Activated CD4-positive, alpha-beta memory T cell treated with anti-CD3 and anti-CD28 coated beads, Interleukin-2, amount 10 ng/mL, durations not matched to agents 7 days and 5 days (primary cell): ENCODE results near the gene NDNF. TPM values are rescaled to one million over a fixed set of nuclear protein-coding genes. Genes with fewer than 3 reads are reported as not detected.
A peak's percentile ranks its signal among the peaks of the same experiment; 100 is the strongest.

ENCODE experiments used
- CTCF ChIA-PET: fragments of 350-600 bp; sonication (Branson Sonifier 250); formaldehyde crosslinking; loops from one replicate; lab custom pipeline; 2021; ENCODE audit warnings: antibody characterized with exemption, inconsistent platforms; lab: Charles Lee
- POLR2A ChIA-PET: fragments of 350-600 bp; sonication (Branson Sonifier 250); formaldehyde crosslinking; loops from one replicate; lab custom pipeline; 2021; ENCODE audit warnings: antibody characterized with exemption; lab: Charles Lee
- DNase-seq: peaks from one replicate; pipeline ENCODE4 v3.0.0-alpha.2; 2020
- H3K27ac Mint-ChIP-seq: one replicate; pipeline ENCODE4 v1.8.0; 2021; ENCODE audit warnings: mild to moderate bottlenecking, mixed read lengths
- H3K27me3 Mint-ChIP-seq: one replicate; pipeline ENCODE4 v1.8.0; 2021; ENCODE audit warnings: mixed read lengths
- H3K36me3 Mint-ChIP-seq: one replicate; pipeline ENCODE4 v1.8.0; 2021; ENCODE audit warnings: low read depth, mixed read lengths
- H3K4me1 Mint-ChIP-seq: one replicate; pipeline ENCODE4 v1.8.0; 2021; ENCODE audit warnings: mixed read lengths
- H3K4me3 Mint-ChIP-seq: one replicate; pipeline ENCODE4 v1.8.0; 2021; ENCODE audit warnings: mild to moderate bottlenecking, mixed read lengths
- H3K9me3 Mint-ChIP-seq: one replicate; pipeline ENCODE4 v1.8.0; 2021; ENCODE audit warnings: mixed read lengths
- total RNA-seq, 2 experiments: library from RNA; stranded (reverse); gene quantifications; one replicate each; pipeline ENCODE4 v1.2.3, GENCODE V29; 2021

Gene NDNF
- total RNA-seq, 2 experiments from 2014 or later: 0.28 TPM; not detected in 1

DNA sequence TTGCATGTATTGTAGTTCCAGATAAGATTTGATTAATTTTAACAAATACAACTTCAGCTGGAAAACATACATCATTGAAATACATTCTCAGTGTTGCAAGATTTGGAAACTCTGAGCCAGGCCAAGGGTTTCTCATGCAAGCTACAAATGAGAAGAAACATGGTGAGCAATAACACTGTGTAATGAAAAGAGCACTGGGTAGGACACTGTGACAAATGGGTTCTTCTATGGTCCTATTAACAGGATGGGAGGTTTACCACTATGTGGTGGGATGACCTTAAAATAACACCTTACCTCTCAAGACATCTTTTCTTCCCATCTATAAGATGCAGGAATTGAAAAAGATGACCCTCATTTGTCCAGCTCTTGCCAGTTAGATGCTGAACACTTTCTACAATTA is 19.6 kb upstream of the NDNF start:
- DNase-seq: no peak
- no peaks in the 10 kb centered on the region for H3K9me3 Mint-ChIP-seq
- H3K27ac Mint-ChIP-seq: no peak overlapping the region
- no peaks in the 10 kb centered on the region for H3K36me3 Mint-ChIP-seq
- H3K4me1 Mint-ChIP-seq: no peaks in the 10 kb centered on the region
- peaks cover 4% of the 10 kb centered on the region for H3K27me3 Mint-ChIP-seq
- CTCF ChIA-PET: interaction anchor here (0.9 kb wide), 1 partner anchor 18 kb away, joined by 3 read pairs; no protein-coding TSS in a partner anchor
- POLR2A ChIA-PET: no interaction called here
- no peak overlapping the region for H3K4me3 Mint-ChIP-seq

DNA sequence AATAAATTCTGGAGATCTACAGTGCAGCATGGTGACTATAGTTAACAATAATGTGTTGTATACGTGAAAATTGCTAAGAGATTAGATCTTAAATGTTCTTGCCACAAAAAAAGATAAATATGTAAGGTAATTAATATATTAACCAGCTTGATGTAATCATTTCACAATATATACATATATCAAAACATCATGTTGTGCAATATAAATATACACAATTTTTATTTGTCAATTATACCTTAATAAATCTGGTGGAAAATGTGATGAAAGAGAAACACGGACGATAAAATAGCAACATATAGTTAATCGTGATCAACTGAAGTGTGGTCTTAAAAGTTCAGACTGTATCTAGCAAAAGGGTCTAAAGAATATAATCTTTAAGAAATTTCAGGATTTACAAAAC is 16.5 kb upstream of the NDNF start:
- Mint-ChIP-seq H3K9me3 (no peaks in the 10 kb centered on the region), H3K27me3 (peaks cover 14% of the 10 kb centered on the region), H3K36me3 (no peaks in the 10 kb centered on the region), H3K27ac (no peak overlapping the region), H3K4me1 (no peaks in the 10 kb centered on the region), H3K4me3 (no peak overlapping the region)
- ChIA-PET POLR2A (no interaction called here), CTCF (no interaction called here)
- DNase-seq: no peak

DNA sequence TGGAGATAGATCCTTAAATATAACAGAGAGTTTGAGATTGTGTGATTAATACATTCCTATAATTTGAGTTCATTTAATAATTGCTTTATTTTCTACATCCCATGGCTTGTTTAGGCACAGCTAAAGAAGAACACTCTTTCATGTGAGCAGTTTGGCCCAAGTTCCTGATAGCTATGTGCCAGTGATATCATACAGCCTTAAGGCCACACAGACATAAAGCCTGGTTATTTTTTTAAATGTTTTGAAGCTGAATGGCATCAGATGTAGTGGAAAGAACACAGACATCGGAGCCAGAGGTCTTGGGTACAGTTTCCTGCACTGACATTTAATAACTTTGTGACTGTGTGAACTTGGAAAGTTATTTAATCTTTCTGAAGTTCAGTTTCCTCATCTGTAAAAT is 7.0 kb upstream of the NDNF start:
- H3K27ac Mint-ChIP-seq: no peak overlapping the region

DNA sequence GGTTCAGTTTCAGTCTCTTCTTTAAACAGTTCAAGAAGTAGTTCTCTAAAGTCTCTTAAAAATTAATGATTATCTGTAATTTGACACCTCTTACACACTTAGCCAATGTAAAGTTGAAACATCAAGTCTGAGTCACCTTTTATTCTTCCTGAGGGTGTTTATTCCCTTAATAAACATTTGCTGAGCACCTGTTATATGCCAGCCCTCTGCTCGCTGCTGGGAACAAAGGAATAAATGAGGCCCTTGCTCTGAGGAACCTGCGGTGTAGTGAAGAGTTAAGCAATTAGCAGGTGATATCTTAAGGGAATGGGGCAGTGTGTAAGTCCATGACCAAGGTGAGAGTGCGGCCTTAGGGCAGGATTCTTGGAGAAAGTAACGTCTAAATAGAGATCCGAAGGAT is 5.2 kb upstream of the NDNF start:
- ChIA-PET POLR2A (no interaction called here), CTCF (no interaction called here)
- H3K4me3 Mint-ChIP-seq: no peak overlapping the region
- no peaks in the 10 kb centered on the region for H3K9me3 Mint-ChIP-seq
- peaks cover 10% of the 10 kb centered on the region for H3K4me1 Mint-ChIP-seq
- DNase-seq: no peak
- H3K27me3 Mint-ChIP-seq: peaks cover 55% of the 10 kb centered on the region
- H3K27ac Mint-ChIP-seq: no peak overlapping the region
- H3K36me3 Mint-ChIP-seq: no peaks in the 10 kb centered on the region

More for the DNA sequence above, 7.0 kb upstream of the NDNF start:
- no peaks in the 10 kb centered on the region for H3K36me3 Mint-ChIP-seq
- H3K9me3 Mint-ChIP-seq: no peaks in the 10 kb centered on the region
- H3K4me3 Mint-ChIP-seq: no peak overlapping the region
- DNase-seq: no peak
- H3K27me3 Mint-ChIP-seq: peaks cover 44% of the 10 kb centered on the region
- H3K4me1 Mint-ChIP-seq: peaks cover 4% of the 10 kb centered on the region
- POLR2A ChIA-PET: no interaction called here
- CTCF ChIA-PET: interaction anchor here (1.1 kb wide), 1 partner anchor 228 kb away, joined by 3 read pairs; no protein-coding TSS in a partner anchor

DNA sequence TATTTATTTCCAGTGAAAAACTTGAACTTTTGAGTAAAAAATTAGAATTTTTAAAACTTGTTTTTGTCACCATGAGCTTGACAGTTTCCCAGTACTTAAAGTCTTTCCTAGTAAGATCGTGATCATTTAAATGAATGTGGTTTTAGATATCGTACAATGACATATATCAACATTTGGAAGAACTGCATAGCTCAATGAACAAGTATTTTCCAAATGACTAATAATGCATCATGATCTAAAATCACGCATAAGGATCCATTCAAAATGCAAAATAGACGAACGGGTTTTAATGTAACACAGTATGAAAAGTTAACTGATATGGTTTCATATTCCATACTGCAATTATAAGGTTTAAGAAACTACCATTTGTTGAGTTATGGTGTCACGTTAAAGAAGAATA is 4.1 kb upstream of the NDNF start:
- Mint-ChIP-seq H3K9me3 (no peaks in the 10 kb centered on the region), H3K27ac (no peak overlapping the region), H3K4me3 (no peak overlapping the region), H3K4me1 (peaks cover 17% of the 10 kb centered on the region), H3K36me3 (no peaks in the 10 kb centered on the region), H3K27me3 (peaks cover 53% of the 10 kb centered on the region)
- ChIA-PET CTCF (interaction anchor here (1.0 kb wide), 1 partner anchor 21 kb away, joined by 3 read pairs; no protein-coding TSS in a partner anchor), POLR2A (no interaction called here)
- DNase-seq: no peak

DNA sequence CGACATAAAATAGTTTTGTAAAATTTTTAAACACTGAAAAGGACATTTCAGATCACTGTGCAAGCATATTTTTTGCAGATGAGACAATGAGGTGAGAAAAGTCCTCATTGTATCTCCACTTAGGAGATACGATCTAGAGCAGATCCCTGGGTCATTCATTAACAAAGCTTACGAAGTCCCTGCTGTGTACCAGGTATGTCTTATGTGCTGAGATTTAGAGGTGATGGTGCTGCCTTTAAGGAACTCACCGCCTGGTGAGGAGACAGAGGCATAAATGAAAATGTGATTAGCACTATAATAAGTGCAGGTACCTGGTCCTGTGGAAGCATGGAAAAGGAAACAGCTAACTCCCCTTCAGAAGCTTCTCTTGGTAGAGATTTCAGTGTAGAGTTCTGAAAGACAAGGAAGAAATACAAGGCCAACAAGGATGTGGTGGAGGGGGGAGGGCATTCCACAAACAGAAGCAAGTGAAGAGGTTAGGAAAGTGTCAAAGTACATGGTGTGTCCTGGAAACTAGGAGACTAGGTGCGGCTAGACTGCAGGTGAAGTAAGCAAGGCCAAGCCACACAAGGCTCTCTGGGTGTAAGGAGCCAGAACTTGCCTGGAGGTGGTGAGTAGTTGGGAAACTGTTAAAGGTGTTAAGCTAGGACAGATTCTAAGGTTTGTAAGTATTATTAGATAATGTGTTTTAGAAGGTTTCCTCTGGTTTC is 1.5 kb upstream of the NDNF start:
- H3K36me3 Mint-ChIP-seq: no peaks in the 10 kb centered on the region
- no peaks in the 10 kb centered on the region for H3K9me3 Mint-ChIP-seq
- no peak overlapping the region for H3K27ac Mint-ChIP-seq
- ChIA-PET POLR2A (no interaction called here), CTCF (no interaction called here)
- H3K27me3 Mint-ChIP-seq: peaks cover 65% of the 10 kb centered on the region
- H3K4me1 Mint-ChIP-seq: peaks cover 30% of the 10 kb centered on the region
- no peak overlapping the region for H3K4me3 Mint-ChIP-seq
- no peak for DNase-seq

DNA sequence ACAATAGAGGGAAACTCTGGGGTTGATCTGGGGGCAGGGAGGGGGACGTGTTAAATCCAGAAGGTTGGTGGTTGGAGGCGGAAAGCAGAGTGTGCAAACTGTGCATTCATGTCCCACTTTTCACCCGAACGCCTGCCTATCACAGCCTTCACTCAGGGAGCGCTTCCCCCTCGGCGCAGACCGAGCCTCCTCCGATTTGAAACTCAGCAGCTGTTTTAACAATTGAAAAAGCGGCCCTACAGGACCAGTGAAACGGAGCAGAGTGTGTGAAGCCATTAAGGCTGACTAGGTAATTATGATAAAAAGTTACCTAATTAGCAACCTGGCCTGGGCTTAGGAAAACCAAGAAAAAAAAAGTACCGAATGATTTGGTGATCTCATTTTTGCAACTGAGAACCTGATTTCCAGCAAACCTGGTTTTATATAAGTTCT is 685 bp upstream of the NDNF start:
- no peak for DNase-seq
- H3K27me3 Mint-ChIP-seq: peaks cover 69% of the 10 kb centered on the region
- no peaks in the 10 kb centered on the region for H3K9me3 Mint-ChIP-seq
- no peaks in the 10 kb centered on the region for H3K36me3 Mint-ChIP-seq
- ChIA-PET POLR2A (no interaction called here), CTCF (no interaction called here)
- H3K4me3 Mint-ChIP-seq: peak overlapping the region; percentile 69
- no peak overlapping the region for H3K27ac Mint-ChIP-seq
- H3K4me1 Mint-ChIP-seq: peaks cover 26% of the 10 kb centered on the region

DNA sequence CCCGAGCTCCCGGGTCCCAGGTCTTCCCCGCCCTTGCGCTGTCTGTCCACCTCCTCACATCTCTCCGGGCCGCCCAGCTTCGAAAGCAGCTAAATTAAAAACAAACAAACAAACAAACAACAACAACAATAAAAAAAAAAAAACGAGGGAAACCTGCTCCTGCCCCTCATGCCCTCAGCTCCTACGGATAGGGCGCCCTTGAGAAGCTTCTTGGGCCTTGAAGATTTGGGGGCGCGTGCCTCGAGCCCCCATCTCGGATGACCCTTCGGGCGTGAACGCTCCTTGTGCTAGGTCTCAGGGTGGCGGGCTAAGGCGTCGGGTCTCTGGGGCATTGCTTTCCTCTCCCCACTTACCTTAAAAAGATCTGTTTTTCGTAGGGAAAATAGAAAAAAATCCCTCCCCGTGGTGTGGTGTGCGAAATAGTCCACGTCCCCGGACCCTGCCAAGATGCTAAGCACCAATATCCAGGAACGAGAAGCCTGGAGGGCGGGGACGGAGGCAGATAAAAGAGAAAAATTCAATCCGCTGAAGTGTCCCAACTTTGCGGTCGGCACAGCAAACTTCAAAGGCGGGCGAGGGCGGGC is 603 bp downstream of the NDNF start:
- ChIA-PET CTCF (interaction anchor here (0.6 to 0.7 kb wide), 2 partner anchors 64 to 212 kb away, joined by 3 to 4 read pairs; no protein-coding TSS in a partner anchor), POLR2A (no interaction called here)
- H3K9me3 Mint-ChIP-seq: no peaks in the 10 kb centered on the region
- H3K36me3 Mint-ChIP-seq: no peaks in the 10 kb centered on the region
- H3K27ac Mint-ChIP-seq: no peak overlapping the region
- no peak for DNase-seq
- H3K27me3 Mint-ChIP-seq: peaks cover 67% of the 10 kb centered on the region
- H3K4me1 Mint-ChIP-seq: peaks cover 26% of the 10 kb centered on the region
- peak overlapping the region; percentile 72 for H3K4me3 Mint-ChIP-seq

DNA sequence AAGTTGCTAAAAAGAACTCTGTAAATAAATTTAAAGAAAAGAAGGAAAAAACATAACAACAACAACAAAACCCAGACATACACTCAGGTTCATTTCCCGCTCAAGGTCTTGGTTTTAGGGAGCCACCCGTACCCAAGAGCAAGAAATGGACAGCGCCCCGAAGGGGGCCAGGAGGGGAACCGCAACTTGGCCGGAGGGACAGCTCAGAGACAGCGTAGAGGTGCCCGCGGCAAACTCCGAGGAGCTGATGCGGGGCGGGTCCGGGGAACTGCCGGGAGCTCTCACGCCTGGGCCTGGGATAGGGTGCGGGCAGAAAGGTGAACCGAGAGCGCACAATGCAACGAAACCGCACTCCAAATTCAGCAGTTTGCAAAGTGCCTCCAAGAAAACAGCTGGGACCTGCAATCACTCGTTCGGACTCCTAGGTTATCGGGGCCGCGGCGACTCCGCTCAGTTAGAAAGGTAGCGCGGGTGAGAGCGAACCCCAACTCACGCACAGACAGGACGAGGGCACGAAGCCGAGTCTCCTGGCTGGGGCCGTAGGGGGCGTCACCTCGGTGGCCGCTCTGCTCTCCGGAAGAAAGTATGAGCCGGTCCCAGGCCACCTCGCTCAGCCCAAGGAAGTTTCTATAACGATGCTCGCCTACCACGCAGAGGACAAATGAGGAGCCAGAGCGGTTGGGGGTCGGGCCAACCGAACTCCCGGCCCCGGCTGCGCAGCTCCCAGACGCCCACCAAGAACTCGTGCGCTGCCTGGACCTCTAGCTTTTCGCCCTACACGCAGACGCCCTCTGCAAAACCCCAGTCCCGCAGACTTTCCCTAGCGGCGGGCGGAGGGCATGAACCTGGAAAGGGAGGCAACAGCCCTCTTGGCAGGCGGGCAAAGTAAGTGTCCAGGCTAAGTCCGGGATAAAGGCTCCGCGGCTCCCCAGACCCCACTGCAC is 1.4 kb downstream of the NDNF start:
- Mint-ChIP-seq H3K27me3 (peaks cover 70% of the 10 kb centered on the region), H3K9me3 (no peaks in the 10 kb centered on the region), H3K36me3 (no peaks in the 10 kb centered on the region), H3K27ac (no peak overlapping the region), H3K4me1 (peaks cover 26% of the 10 kb centered on the region), H3K4me3 (peak overlapping the region; percentile 72)
- POLR2A ChIA-PET: no interaction called here
- CTCF ChIA-PET: interaction anchor here (0.6 to 0.7 kb wide), 2 partner anchors 65 to 211 kb away, joined by 3 to 4 read pairs; no protein-coding TSS in a partner anchor
- peak; percentile 21 for DNase-seq

DNA sequence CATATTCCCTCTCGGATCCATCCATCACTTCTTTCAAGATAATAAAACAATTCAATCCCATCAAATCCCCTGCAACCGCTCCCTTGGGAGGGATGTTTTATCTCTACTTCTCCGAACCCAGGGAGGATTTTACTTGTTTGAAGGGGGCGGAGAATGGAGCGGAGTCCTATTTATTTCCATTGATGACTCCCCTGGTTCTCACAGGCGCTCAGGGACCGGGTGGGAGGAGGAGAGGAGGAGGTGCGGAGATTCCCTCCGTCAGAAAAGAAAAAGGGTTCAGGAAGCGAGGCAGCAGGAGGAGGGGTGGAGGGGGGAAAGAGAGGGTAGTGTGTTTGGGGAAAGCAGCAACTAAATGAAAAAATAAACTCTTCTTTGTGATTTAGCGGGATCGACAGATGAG is 2.1 kb downstream of the NDNF start:
- POLR2A ChIA-PET: no interaction called here
- Mint-ChIP-seq H3K27me3 (peaks cover 66% of the 10 kb centered on the region), H3K27ac (no peak overlapping the region), H3K4me3 (no peak overlapping the region), H3K4me1 (peaks cover 26% of the 10 kb centered on the region), H3K9me3 (no peaks in the 10 kb centered on the region), H3K36me3 (no peaks in the 10 kb centered on the region)
- CTCF ChIA-PET: no interaction called here
- no peak for DNase-seq

DNA sequence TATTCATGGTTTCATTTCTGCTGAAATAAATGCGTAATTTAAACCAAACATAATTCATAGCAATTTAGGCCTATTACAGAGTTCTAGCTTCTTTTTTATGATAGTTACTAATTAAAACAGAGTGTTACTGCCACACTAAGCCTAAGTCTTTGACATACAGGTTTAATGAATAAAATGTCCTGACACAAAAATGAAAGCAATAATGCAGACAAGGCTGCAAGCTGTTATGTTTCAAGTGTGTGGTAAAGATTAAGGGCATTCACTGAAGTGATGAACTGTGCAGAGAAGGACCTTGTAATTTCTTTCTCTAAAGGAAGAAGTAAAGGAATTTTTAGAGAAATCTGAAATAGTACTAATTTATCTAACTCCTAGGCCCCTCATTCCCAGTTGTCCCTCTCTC is 2.9 kb downstream of the NDNF start:
- H3K4me1 Mint-ChIP-seq: peaks cover 26% of the 10 kb centered on the region
- no peak overlapping the region for H3K27ac Mint-ChIP-seq
- H3K36me3 Mint-ChIP-seq: no peaks in the 10 kb centered on the region
- ChIA-PET CTCF (no interaction called here), POLR2A (no interaction called here)
- H3K9me3 Mint-ChIP-seq: no peaks in the 10 kb centered on the region
- no peak overlapping the region for H3K4me3 Mint-ChIP-seq
- peaks cover 68% of the 10 kb centered on the region for H3K27me3 Mint-ChIP-seq
- DNase-seq: no peak

DNA sequence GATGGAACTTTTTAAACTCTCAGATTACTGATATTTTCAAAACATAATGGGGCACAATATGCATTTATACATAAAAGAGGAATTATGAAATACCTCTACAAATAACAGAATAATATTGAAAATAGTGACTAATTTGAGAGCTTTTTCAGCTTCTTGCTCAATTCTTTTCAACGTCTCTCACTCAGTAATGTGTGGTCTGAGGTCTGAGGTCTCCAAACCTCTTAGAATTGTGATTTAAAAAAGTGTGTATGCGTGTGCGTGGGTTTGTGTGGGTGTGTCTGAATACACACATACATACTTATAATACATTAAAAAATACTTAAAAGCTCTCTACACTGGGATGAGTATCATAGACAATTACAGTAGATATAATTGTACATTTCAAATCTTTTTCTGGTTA is 7.9 kb downstream of the NDNF start:
- Mint-ChIP-seq H3K4me3 (no peak overlapping the region), H3K27ac (no peak overlapping the region), H3K9me3 (no peaks in the 10 kb centered on the region), H3K36me3 (no peaks in the 10 kb centered on the region), H3K27me3 (peaks cover 36% of the 10 kb centered on the region), H3K4me1 (no peaks in the 10 kb centered on the region)
- ChIA-PET POLR2A (no interaction called here), CTCF (no interaction called here)
- DNase-seq: no peak

DNA sequence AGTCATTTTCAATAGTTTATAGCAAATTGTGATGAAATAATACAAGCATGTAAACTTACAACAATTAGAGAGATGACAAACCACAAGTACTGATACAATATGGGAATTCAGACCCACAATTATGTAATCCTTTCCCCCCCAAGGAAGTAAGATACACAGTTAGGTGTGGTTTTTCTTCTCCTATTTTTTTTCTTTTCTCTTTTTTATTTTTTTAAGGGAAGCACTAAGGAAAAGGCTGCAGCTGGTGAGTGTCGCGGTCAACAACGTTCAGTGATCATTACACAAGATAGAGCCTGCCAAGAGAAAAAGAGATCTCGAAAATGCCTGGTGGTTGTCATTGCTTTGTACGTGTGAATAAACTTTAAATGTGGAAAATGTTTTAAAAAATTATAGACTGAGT is 9.8 kb downstream of the NDNF start:
- no peaks in the 10 kb centered on the region for H3K36me3 Mint-ChIP-seq
- no peak overlapping the region for H3K27ac Mint-ChIP-seq
- no peaks in the 10 kb centered on the region for H3K4me1 Mint-ChIP-seq
- DNase-seq: no peak
- H3K9me3 Mint-ChIP-seq: no peaks in the 10 kb centered on the region
- CTCF ChIA-PET: no interaction called here
- H3K27me3 Mint-ChIP-seq: peaks cover 30% of the 10 kb centered on the region
- H3K4me3 Mint-ChIP-seq: no peak overlapping the region
- POLR2A ChIA-PET: no interaction called here
